Esophagus muscularis mucosa (tissue), 4 donors: Measurements from ENCODE around the gene UBL7. TPM values are rescaled to one million over a fixed set of nuclear protein-coding genes. Genes with fewer than 3 reads are reported as not detected.

Experiments
- DNase-seq: peaks from one replicate; pipeline ENCODE4 v3.0.0-alpha.2; 2017; ENCODE audit errors: extremely low spot score
- H3K27ac ChIP-seq, 4 donors: fragments of 200-600 bp; sonication (generic); replicated peaks in 1 of 4; 1 replicate in 3 of 4; 2 replicates in 1 of 4; pipeline ENCODE4 v1.5.1; 2016 to 2019; ENCODE audit warnings: mild to moderate bottlenecking in 1 of 4
- H3K27me3 ChIP-seq, 4 donors: fragments of 200-600 bp; sonication (generic); one replicate each; pipeline versions ENCODE4 v1.5.1 to v1.6.0; 2016 to 2019
- H3K36me3 ChIP-seq, 4 donors: fragments of 200-600 bp; sonication (generic); one replicate each; pipeline ENCODE4 v1.5.1; 2016 to 2019
- H3K4me1 ChIP-seq, 4 donors: fragments of 200-600 bp; sonication (generic); one replicate each; pipeline ENCODE4 v1.5.1; 2016 to 2019
- H3K4me3 ChIP-seq, 4 donors: fragments of 200-600 bp; sonication (generic); 1 replicate in 2 of 4; 2 replicates in 2 of 4; pipeline ENCODE4 v1.5.1; 2016 to 2019; ENCODE audit warnings: mild to moderate bottlenecking in 4 of 4, moderate library complexity in 1 of 4
- H3K9me3 ChIP-seq, 4 donors: fragments of 200-600 bp; sonication (generic); 1 replicate in 3 of 4; 2 replicates in 1 of 4; pipeline ENCODE4 v1.5.1; 2016 to 2019
- CTCF ChIP-seq, 3 experiments: fragments of 200-600 bp in 2 of 3; fragments of 450-650 bp in 1 of 3; sonication (generic) in 2 of 3; IDR thresholded peaks; one replicate each; pipeline ENCODE4 v1.5.1; 2017 to 2019; ENCODE audit warnings: antibody characterized with exemption in 3 of 3, mild to moderate bottlenecking in 2 of 3, moderate library complexity in 1 of 3
- EP300 ChIP-seq: sonication (generic); formaldehyde crosslinking; IDR thresholded peaks from one replicate; pipeline ENCODE4 v1.6.1; 2017; ENCODE audit warnings: antibody characterized with exemption
- POLR2A ChIP-seq: fragments of 450-650 bp; IDR thresholded peaks from one replicate; pipeline ENCODE4 v1.6.1; 2017; ENCODE audit warnings: antibody characterized with exemption, moderate library complexity, mild to moderate bottlenecking, low read depth
- POLR2AphosphoS5 ChIP-seq, 2 donors: sonication (generic); formaldehyde crosslinking; IDR thresholded peaks; one replicate each; pipeline ENCODE4 v1.6.1; 2017; ENCODE audit warnings: antibody characterized with exemption in 2 of 2
- WGBS: methylation state at CpG from one replicate; pipeline ENCODE4 v1.1.5; 2018; 5-methylcytosine and 5-hydroxymethylcytosine counted together
- intact Hi-C: fragments of 100-400 bp; cut with DNase I; formaldehyde crosslinking; loops from one replicate; pipeline ENCODE4 v1.15.1; 2023
- total RNA-seq, 4 donors: library from RNA; depleted of rRNA; stranded (reverse); fragments of >200 nt; gene quantifications; one replicate each; pipeline versions ENCODE4 v1.1.0 to v1.2.1, GENCODE V29; 2016

UBL7 gene
- total RNA-seq, 4 donors from 2014 or later: 52.7 to 69.7 (median 60.5) TPM

GRCh38 chr15:74470631-74471395 is 9.9 kb upstream of the UBL7 start:
- WGBS: 87% methylated on average over 12 of the region's 12 CpGs
- no peak overlapping the region for H3K27ac ChIP-seq
- H3K4me3 ChIP-seq: no peak overlapping the region
- intact Hi-C loops: no loop called here
- H3K4me1 ChIP-seq: no peaks in the 10 kb centered on the region
- peaks cover 0 to 21% (median 0%) of the 10 kb centered on the region in 4 donors for H3K36me3 ChIP-seq
- DNase-seq: no peak
- no peaks in the 10 kb centered on the region for H3K9me3 ChIP-seq
- H3K27me3 ChIP-seq: no peaks in the 10 kb centered on the region
- TF ChIP-seq EP300 (no peak), POLR2AphosphoS5 (IDR thresholded peaks at IDR 0.05) (no peak), CTCF (IDR thresholded peaks at IDR 0.05) (no peak)

DNA sequence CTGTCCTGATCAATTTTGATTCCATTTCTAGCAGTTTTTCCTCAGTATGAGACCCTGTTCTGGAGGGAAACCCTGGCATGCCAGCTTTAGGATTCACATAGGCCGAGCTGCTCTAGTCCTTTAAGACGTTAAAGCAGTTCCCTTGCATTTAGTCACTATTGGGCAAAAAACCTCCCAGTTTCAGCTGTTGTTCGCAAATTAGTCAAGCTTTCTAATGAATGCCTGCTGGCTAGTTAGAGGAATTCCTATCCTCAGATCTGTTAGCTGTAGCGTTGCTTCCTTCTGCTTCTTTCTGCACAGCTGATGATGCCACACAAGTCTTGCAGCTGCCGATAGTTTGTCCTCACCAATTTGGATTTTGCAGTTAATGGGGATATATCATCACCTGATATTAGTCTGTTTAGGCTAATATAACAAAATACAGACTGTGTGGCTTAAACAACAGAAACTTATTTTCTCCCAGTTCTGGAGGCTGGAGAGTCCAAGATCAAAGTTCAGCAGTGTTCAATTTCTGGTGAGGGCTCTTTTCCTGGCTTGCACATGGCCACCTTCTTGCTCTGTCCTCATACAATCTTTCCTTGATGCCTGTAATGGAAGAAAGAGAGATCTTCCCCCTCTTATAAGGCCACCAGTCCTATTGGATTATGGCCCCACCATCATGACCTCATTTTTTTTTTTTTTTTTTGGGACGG is 7.5 kb upstream of the UBL7 start:
- TF ChIP-seq CTCF (IDR thresholded peaks at IDR 0.05) (no peak), POLR2A (no peak), POLR2AphosphoS5 (IDR thresholded peaks at IDR 0.05) (no peak), EP300 (no peak)
- WGBS: 93% methylated on average over 6 of the region's 6 CpGs
- Histone ChIP-seq H3K9me3 (no peaks in the 10 kb centered on the region), H3K36me3 (peaks cover 0 to 15% (median 0%) of the 10 kb centered on the region in 4 donors), H3K4me3 (no peak overlapping the region), H3K4me1 (no peaks in the 10 kb centered on the region), H3K27me3 (no peaks in the 10 kb centered on the region), H3K27ac (no peak overlapping the region)
- no peak for DNase-seq
- intact Hi-C loops: no loop called here

DNA sequence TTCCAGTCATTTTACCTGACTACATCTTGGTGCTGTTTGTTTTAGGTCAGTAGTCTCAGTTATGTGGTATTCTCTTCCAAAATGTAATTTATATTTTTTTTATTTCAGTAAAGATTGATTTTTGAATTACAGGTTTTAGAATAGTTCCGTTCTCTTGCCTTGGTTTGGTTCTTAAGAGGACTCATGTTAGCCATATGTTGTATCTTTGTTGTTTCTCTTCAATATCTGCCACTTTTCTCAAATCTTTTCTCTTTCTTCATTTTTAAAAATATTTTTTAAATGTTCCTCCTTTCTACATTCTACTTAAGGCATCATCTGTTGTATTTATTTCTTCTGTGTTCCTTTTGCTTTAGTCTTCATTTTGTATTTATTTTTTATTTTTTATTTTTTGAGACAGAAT is 5.6 kb upstream of the UBL7 start:
- no peaks in the 10 kb centered on the region for H3K27me3 ChIP-seq
- H3K27ac ChIP-seq: no peak overlapping the region
- H3K4me3 ChIP-seq: no peak overlapping the region
- no peaks in the 10 kb centered on the region for H3K9me3 ChIP-seq
- intact Hi-C loops: no loop called here
- peaks cover 0 to 15% (median 0%) of the 10 kb centered on the region in 4 donors for H3K36me3 ChIP-seq
- peaks cover 5 to 14% (median 10%) of the 10 kb centered on the region in 4 donors for H3K4me1 ChIP-seq
- 100% methylated on average over 1 of the region's 1 CpG for WGBS
- no peak for TF ChIP-seq POLR2AphosphoS5 (IDR thresholded peaks at IDR 0.05)
- TF ChIP-seq EP300: no peak
- TF ChIP-seq POLR2A: no peak
- no peak for TF ChIP-seq CTCF (IDR thresholded peaks at IDR 0.05)
- no peak for DNase-seq

- Histone ChIP-seq H3K27ac (no peak overlapping the region), H3K9me3 (no peaks in the 10 kb centered on the region), H3K4me3 (no peak overlapping the region), H3K4me1 (peaks cover 13 to 23% (median 19%) of the 10 kb centered on the region in 4 donors), H3K36me3 (peaks cover 0 to 6% (median 0%) of the 10 kb centered on the region in 4 donors), H3K27me3 (no peaks in the 10 kb centered on the region)
- 92% methylated on average over 2 of the region's 2 CpGs for WGBS
- no peak for TF ChIP-seq POLR2A
- DNase-seq: no peak
- intact Hi-C loops: loop anchor here (5.0 kb wide), 2 partner anchors 77 to 147 kb away; partner anchors contain the start of gene ARID3B
Observed at GRCh38 chr15:74464897-74465296, 3.9 kb upstream of the UBL7 start.

DNA sequence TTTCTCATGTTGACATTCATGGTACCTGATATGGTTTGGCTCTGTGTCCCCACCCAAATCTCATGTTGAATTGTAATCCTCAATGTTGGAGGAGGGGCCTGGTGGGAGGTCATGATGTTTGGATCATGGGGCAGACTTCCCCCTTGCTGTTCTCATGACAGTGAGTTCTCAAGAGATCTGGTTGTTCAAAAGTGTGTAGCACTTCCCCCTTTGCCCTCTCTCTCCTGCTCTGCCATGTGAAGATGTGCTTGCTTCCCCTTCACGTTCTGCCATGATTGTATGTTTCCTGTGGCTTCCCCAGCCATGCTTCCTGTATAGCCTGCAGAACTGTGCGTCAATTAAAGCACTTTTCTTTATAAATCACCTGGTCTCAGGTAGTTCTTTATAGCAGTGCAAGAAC is 3.3 kb upstream of the UBL7 start:
- intact Hi-C loops: loop anchor here (5.0 kb wide), 2 partner anchors 78 to 148 kb away; partner anchors contain the start of gene ARID3B
- TF ChIP-seq POLR2A (no peak), POLR2AphosphoS5 (IDR thresholded peaks at IDR 0.05) (no peak)
- no peak for DNase-seq
- Histone ChIP-seq H3K27me3 (no peaks in the 10 kb centered on the region), H3K9me3 (no peaks in the 10 kb centered on the region), H3K27ac (no peak overlapping the region), H3K4me1 (peaks cover 17 to 30% (median 24%) of the 10 kb centered on the region in 4 donors), H3K4me3 (no peak overlapping the region), H3K36me3 (no peaks in the 10 kb centered on the region)
- 74% methylated on average over 2 of the region's 2 CpGs for WGBS
